GM18907 (cell line): ENCODE data around the gene ABCB1.

Experiments used
- ATAC-seq: cut with Tn5 transposase; IDR thresholded peaks from one replicate; pipeline ENCODE4 v1.9.1; 2021; ENCODE audit warnings: mild to moderate bottlenecking, moderate library complexity; ENCODE audit not compliant: unreplicated experiment

The ABCB1 gene

GRCh38 chr7:87517136-87517815 lies 83.4 kb downstream of the ABCB1 start:
- no peak for ATAC-seq

GRCh38 chr7:87513735-87514335 lies 86.8 kb downstream of the ABCB1 start:
- ATAC-seq = no peak

- ATAC-seq = no peak
These were observed 87.8 kb downstream of the ABCB1 start for GRCh38 chr7:87512906-87513305.

GRCh38 chr7:87511510-87511909 lies 89.2 kb downstream of the ABCB1 start:
- no peak for ATAC-seq

GRCh38 chr7:87510411-87510875 lies 90.2 kb downstream of the ABCB1 start:
- ATAC-seq = no peak

GRCh38 chr7:87507446-87507845 lies 93.2 kb downstream of the ABCB1 start:
- no peak for ATAC-seq

- peak; percentile 37 for ATAC-seq
These were observed 94.2 kb downstream of the ABCB1 start for GRCh38 chr7:87506246-87507180.

GRCh38 chr7:87505557-87506245 lies 95.0 kb downstream of the ABCB1 start:
- ATAC-seq = no peak

- ATAC-seq = no peak
These were observed 95.6 kb downstream of the ABCB1 start for GRCh38 chr7:87505122-87505521.

GRCh38 chr7:87499494-87499893 lies 101.2 kb downstream of the ABCB1 start:
- ATAC-seq = no peak

GRCh38 chr7:87498893-87499292 lies 101.8 kb downstream of the ABCB1 start:
- ATAC-seq = no peak

- ATAC-seq = no peak
These were observed 103.2 kb downstream of the ABCB1 start for GRCh38 chr7:87497482-87497881.

GRCh38 chr7:87495366-87495765 lies 105.3 kb downstream of the ABCB1 start:
- ATAC-seq = no peak

- no peak for ATAC-seq
These were observed 106.2 kb downstream of the ABCB1 start for GRCh38 chr7:87494454-87494853.

- no peak for ATAC-seq
These were observed 117.6 kb downstream of the ABCB1 start for GRCh38 chr7:87483131-87483530.

GRCh38 chr7:87482115-87482514 lies 118.6 kb downstream of the ABCB1 start:
- no peak for ATAC-seq

GRCh38 chr7:87480386-87480785 lies 120.3 kb downstream of the ABCB1 start:
- no peak for ATAC-seq

- ATAC-seq = no peak
These were observed 120.7 kb downstream of the ABCB1 start for GRCh38 chr7:87479951-87480350.

- ATAC-seq = no peak
These were observed 124.5 kb downstream of the ABCB1 start for GRCh38 chr7:87476179-87476557.

- ATAC-seq = peak; percentile 19
These were observed 125.1 kb downstream of the ABCB1 start, which contains the start of gene ABCB4 for GRCh38 chr7:87475359-87476178. Gene ABCB4 (minus strand): TSS chr7:87475680. CDS start chr7:87475465, 215 bp downstream.
